ENCODE measurements around the gene ANO9.

The ANO9 gene

DNA sequence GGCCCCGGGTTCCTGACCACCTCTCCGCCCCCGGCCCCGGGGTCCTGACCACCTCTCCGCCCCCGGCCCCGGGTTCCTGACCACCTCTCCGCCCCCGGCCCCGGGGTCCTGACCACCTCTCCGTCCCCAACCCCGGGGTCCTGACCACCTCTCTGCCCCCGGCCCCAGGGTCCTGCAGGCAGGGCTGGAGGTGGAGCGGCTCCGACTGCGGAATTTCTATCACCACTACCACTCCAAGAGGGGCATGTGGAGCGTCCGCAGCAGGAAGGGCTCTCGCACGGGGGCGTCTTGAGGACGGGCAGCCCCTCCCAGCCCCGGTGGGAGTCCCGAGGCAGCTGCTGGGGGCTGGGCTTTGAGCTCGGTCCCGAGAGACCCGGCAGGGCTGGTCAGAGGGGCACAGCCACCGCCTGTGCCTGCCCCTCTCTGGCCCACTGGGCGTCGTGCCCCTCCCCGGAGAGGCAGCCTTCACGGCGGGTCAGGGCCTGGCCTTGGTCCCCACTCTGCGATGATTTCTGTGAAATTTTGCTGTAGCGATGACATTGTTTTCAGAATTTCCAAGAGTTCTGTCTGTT lies 60.2 kb downstream of the ANO9 start:
- DNase-seq (ENCODE audit: low read depth in 2 of 2), result no peak
- TF ChIP-seq, protein P1, sequence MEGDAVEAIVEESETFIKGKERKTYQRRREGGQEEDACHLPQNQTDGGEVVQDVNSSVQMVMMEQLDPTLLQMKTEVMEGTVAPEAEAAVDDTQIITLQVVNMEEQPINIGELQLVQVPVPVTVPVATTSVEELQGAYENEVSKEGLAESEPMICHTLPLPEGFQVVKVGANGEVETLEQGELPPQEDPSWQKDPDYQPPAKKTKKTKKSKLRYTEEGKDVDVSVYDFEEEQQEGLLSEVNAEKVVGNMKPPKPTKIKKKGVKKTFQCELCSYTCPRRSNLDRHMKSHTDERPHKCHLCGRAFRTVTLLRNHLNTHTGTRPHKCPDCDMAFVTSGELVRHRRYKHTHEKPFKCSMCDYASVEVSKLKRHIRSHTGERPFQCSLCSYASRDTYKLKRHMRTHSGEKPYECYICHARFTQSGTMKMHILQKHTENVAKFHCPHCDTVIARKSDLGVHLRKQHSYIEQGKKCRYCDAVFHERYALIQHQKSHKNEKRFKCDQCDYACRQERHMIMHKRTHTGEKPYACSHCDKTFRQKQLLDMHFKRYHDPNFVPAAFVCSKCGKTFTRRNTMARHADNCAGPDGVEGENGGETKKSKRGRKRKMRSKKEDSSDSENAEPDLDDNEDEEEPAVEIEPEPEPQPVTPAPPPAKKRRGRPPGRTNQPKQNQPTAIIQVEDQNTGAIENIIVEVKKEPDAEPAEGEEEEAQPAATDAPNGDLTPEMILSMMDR (IDR thresholded peaks at IDR 0.05; ENCODE audit: low read depth, low read length), result no peak
- no peak overlapping the region for H3K4me3 ChIP-seq (replicated peaks in 1 of 2; ENCODE audit: low read depth in 2 of 2, low read length in 2 of 2)

GRCh38 chr11:380996-381395 lies 60.8 kb downstream of the ANO9 start:
- TF ChIP-seq, protein P1 (IDR thresholded peaks at IDR 0.05; ENCODE audit: low read depth, low read length), result no peak
- DNase-seq (ENCODE audit: low read depth in 2 of 2), result no peak
- H3K4me3 ChIP-seq (replicated peaks in 1 of 2; ENCODE audit: low read depth in 2 of 2, low read length in 2 of 2), result no peak overlapping the region

DNA sequence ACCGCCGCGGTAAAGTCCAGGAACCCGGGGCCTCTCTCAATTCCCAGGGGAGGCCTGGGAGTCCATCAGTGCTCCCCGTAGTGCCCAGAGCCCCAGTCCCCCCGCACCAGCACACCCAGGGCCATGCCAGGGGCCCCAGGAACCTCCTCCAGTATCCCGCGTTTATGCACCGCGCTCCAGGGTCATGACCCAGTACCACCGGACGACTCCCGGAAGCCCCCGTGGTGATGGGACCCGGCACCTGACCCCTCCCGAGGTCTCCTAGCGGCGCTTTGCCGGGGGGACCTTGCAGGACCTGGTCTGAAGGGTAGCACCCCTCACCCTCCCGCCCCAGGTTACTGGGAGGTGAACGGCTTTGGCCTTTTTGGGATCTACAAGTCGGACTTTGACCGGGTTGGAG lies 61.3 kb downstream of the ANO9 start:
- TF ChIP-seq, protein P1 (IDR thresholded peaks at IDR 0.05; ENCODE audit: low read depth, low read length), result no peak
- no peak overlapping the region for H3K4me3 ChIP-seq (replicated peaks in 1 of 2; ENCODE audit: low read depth in 2 of 2, low read length in 2 of 2)
- DNase-seq (ENCODE audit: low read depth in 2 of 2), result no peak

- no peak for DNase-seq (ENCODE audit: low read depth in 2 of 2)
- TF ChIP-seq, protein P1 (IDR thresholded peaks at IDR 0.05; ENCODE audit: low read depth, low read length), result no peak
- H3K4me3 ChIP-seq (replicated peaks in 1 of 2; ENCODE audit: low read depth in 2 of 2, low read length in 2 of 2), result no peak overlapping the region
These were observed 61.7 kb downstream of the ANO9 start for GRCh38 chr11:380095-380480.

DNA sequence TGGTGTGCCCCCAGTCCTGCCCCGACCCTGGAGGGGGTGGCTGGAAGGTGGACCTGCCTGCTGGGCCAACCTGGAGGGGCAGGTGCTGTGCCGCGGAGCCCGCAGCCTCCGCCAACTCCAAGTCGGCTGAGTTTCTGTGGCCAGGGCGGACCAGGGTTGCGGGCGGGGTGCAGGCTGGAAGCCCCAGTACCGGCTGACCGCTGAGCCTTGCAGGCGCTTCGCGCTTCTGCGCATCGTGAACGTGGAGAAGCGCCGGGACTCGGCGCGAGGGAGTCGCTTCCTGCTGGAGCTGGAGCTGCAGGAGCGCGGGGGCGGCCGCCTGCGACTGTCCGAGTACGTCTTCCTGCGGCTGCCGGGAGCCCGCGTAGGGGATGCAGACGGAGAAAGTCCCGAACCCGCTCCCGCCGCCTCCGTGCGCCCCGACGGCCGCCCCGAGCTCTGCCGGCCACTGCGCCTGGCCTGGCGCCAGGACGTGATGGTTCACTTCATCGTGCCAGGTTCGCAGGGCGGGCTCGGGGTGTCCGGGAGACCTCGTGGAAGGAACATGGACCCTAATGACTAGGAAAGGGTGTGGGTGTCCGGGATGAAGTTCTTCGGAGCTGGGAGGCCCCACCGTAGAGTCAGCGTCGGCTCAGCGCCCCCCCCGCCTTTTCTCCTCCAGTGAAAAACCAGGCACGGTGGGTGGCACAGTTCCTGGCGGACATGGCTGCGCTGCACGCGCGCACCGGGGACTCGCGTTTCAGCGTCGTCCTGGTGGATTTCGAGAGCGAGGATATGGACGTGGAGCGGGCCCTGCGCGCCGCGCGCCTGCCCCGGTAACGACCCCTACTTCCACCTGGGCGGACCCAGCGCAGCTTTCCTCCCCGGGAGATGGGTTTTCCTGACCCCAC lies 62.4 kb downstream of the ANO9 start:
- TF ChIP-seq, protein P1 (IDR thresholded peaks at IDR 0.05; ENCODE audit: low read depth, low read length), result no peak
- DNase-seq (ENCODE audit: low read depth in 2 of 2), result no peak
- no peak overlapping the region for H3K4me3 ChIP-seq (replicated peaks in 1 of 2; ENCODE audit: low read depth in 2 of 2, low read length in 2 of 2)

GRCh38 chr11:377883-378500 lies 63.8 kb downstream of the ANO9 start:
- H3K4me3 ChIP-seq (replicated peaks in 1 of 2; ENCODE audit: low read depth in 2 of 2, low read length in 2 of 2), result no peak overlapping the region
- DNase-seq (ENCODE audit: low read depth in 2 of 2), result no peak
- TF ChIP-seq, protein P1 (IDR thresholded peaks at IDR 0.05; ENCODE audit: low read depth, low read length), result no peak

All from cardiac fibroblast (primary cell).